Measurements from ENCODE around the gene B4GALT5. TPM values are rescaled to one million over a fixed set of nuclear protein-coding genes. Genes with fewer than 3 reads are reported as not detected.
A peak's percentile ranks its signal among the peaks of the same experiment; 100 is the strongest.

Gene B4GALT5
- total and polyA plus RNA-seq, 9 donors, result 18.4 to 45.6 (median 37.5) TPM

DNA sequence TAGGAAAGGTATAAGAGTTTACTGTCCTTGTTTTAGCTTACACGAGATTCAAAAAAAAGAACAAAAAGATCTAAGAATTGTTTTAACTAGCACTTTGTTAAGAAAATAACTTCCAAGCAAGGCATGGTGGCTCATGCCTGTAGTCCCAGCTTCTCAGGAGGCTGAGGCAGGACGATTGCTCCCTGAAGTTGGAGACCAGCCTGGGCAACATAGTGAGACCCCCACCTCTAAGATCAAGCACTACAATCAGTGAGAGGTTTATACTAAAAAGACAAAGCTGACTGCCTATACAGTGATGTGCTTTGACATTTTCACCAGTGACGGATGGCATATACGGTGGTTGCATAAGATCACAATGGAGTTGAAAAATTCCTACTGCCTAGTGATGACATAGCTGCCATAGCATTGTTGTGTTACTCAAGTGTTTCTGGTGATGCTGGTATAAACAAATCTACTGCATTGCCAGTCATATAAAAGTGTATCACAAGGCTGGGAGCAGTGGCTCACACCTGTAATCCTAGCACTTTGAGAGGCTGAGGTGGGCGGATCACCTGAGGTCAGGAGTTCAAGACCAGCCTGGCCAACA is 68.6 kb downstream of the B4GALT5 start:
- H3K27me3 ChIP-seq (ENCODE audit: control insufficient read depth, insufficient read depth, low read length), result no peaks in the 10 kb centered on the region
- H3K36me3 ChIP-seq (ENCODE audit: control insufficient read depth, insufficient read depth, low read length), result peaks cover 59% of the 10 kb centered on the region
- no peaks in the 10 kb centered on the region for H3K4me1 ChIP-seq (ENCODE audit: control insufficient read depth, insufficient read depth, low read length)
- no peak for DNase-seq
- WGBS (ENCODE audit: insufficient coverage), result no CpG with 5 or more reads among the region's 5 CpGs
- H3K9me3 ChIP-seq (replicated peaks; ENCODE audit: control insufficient read depth, low read depth, low read length), result no peaks in the 10 kb centered on the region
- H3K4me3 ChIP-seq (ENCODE audit: low read length), result no peak overlapping the region
- no peak overlapping the region for H3K27ac ChIP-seq (ENCODE audit: low read length)

- H3K27me3 ChIP-seq (ENCODE audit: control insufficient read depth, insufficient read depth, low read length), result no peaks in the 10 kb centered on the region
- H3K36me3 ChIP-seq (ENCODE audit: control insufficient read depth, insufficient read depth, low read length), result peaks cover 63% of the 10 kb centered on the region
- no peaks in the 10 kb centered on the region for H3K9me3 ChIP-seq (replicated peaks; ENCODE audit: control insufficient read depth, low read depth, low read length)
- no peak overlapping the region for H3K4me3 ChIP-seq (ENCODE audit: low read length)
- DNase-seq, result no peak
- no peak overlapping the region for H3K27ac ChIP-seq (ENCODE audit: low read length)
- no peaks in the 10 kb centered on the region for H3K4me1 ChIP-seq (ENCODE audit: control insufficient read depth, insufficient read depth, low read length)
- WGBS (ENCODE audit: insufficient coverage), result 78% methylated on average over 3 of the region's 4 CpGs
Measured at GRCh38 chr20:49642816-49643215, 70.9 kb downstream of the B4GALT5 start.

- no peak for DNase-seq
- no peaks in the 10 kb centered on the region for H3K27me3 ChIP-seq (ENCODE audit: control insufficient read depth, insufficient read depth, low read length)
- WGBS (ENCODE audit: insufficient coverage), result 60% methylated on average over 4 of the region's 10 CpGs
- H3K9me3 ChIP-seq (replicated peaks; ENCODE audit: control insufficient read depth, low read depth, low read length), result no peaks in the 10 kb centered on the region
- peaks cover under 1% of the 10 kb centered on the region for H3K4me1 ChIP-seq (ENCODE audit: control insufficient read depth, insufficient read depth, low read length)
- H3K4me3 ChIP-seq (ENCODE audit: low read length), result no peak overlapping the region
- peaks cover 64% of the 10 kb centered on the region for H3K36me3 ChIP-seq (ENCODE audit: control insufficient read depth, insufficient read depth, low read length)
- H3K27ac ChIP-seq (ENCODE audit: low read length), result no peak overlapping the region
Measured at GRCh38 chr20:49641683-49642656, 71.7 kb downstream of the B4GALT5 start.

DNA sequence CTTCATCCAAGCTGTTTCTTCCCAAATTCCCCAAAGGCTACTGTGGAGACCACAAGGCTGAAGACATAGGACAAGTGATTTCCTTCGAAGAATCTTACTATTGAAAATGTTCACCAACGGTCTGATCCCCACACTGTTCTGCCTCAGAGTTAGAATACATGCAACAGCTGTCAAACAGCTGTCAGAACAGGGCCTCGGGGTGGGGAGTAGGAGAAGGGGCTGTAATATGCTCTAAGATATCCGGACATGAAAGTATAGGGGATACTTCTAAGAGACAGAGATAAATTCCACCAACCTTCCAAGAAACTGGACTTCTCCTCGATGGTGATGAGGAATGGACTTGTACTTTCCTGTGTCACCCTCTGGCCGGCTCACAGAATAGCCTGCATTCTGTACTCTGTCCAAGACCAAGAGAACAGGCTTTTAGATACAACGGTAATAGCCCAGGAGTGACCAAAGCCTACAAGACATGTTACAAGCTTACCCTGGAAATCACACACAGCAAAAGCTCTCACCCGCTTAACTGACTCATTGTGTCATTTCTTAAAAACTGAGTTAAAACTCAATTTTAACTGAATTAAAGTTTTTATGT is 76.5 kb downstream of the B4GALT5 start:
- DNase-seq, result peak; percentile 37
- H3K4me1 ChIP-seq (ENCODE audit: control insufficient read depth, insufficient read depth, low read length), result peaks cover 23% of the 10 kb centered on the region
- H3K9me3 ChIP-seq (replicated peaks; ENCODE audit: control insufficient read depth, low read depth, low read length), result no peaks in the 10 kb centered on the region
- H3K36me3 ChIP-seq (ENCODE audit: control insufficient read depth, insufficient read depth, low read length), result peaks cover 52% of the 10 kb centered on the region
- no peak overlapping the region for H3K27ac ChIP-seq (ENCODE audit: low read length)
- no peaks in the 10 kb centered on the region for H3K27me3 ChIP-seq (ENCODE audit: control insufficient read depth, insufficient read depth, low read length)
- H3K4me3 ChIP-seq (ENCODE audit: low read length), result no peak overlapping the region
- WGBS (ENCODE audit: insufficient coverage), result 83% methylated on average over 1 of the region's 8 CpGs

DNA sequence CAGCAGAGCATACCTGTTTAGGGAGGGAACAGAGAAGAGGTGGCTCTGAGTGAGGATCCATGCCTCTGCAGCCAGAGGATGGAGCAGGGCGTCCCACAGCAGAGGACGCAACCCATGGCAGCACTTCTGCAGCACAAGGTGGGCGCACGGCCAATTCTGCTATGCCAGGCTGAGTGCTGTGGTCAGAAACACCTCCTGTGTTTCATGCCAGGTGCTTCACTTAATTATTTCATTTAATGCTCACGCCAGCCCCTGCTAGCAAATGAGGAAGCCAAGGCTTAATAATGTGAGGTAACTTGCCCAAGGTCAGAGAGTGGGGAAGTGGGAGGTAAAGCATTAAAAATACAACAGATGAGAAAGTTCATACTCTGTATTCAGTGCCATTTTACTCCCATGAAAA is 77.2 kb downstream of the B4GALT5 start:
- no peak overlapping the region for H3K27ac ChIP-seq (ENCODE audit: low read length)
- H3K9me3 ChIP-seq (replicated peaks; ENCODE audit: control insufficient read depth, low read depth, low read length), result no peaks in the 10 kb centered on the region
- DNase-seq, result no peak
- no peak overlapping the region for H3K4me3 ChIP-seq (ENCODE audit: low read length)
- H3K27me3 ChIP-seq (ENCODE audit: control insufficient read depth, insufficient read depth, low read length), result no peaks in the 10 kb centered on the region
- H3K36me3 ChIP-seq (ENCODE audit: control insufficient read depth, insufficient read depth, low read length), result peaks cover 45% of the 10 kb centered on the region
- peaks cover 28% of the 10 kb centered on the region for H3K4me1 ChIP-seq (ENCODE audit: control insufficient read depth, insufficient read depth, low read length)
- 68% methylated on average over 4 of the region's 5 CpGs for WGBS (ENCODE audit: insufficient coverage)

DNA sequence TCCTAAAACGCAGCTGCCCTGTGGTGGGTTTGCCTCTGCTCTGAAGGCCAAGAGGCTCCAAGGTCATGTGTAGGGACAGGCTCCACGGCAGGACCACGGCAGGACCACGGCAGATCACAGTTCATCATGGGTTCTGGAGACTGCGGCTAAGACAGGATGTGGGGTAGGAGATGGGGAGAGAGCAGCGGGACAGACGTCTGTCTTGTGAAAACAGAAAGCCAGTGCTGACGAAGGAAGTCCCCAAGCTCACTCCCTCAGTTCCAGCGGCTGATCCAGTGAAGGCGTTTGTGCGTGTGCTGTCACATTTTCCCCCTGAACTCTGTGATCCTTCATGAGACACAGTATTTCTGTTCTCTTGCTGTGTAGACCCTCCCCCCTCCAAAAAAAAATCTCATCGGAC is 77.8 kb downstream of the B4GALT5 start:
- H3K36me3 ChIP-seq (ENCODE audit: control insufficient read depth, insufficient read depth, low read length), result peaks cover 39% of the 10 kb centered on the region
- H3K4me1 ChIP-seq (ENCODE audit: control insufficient read depth, insufficient read depth, low read length), result peaks cover 33% of the 10 kb centered on the region
- H3K27ac ChIP-seq (ENCODE audit: low read length), result peak overlapping the region; percentile 13
- H3K4me3 ChIP-seq (ENCODE audit: low read length), result no peak overlapping the region
- DNase-seq, result no peak
- H3K27me3 ChIP-seq (ENCODE audit: control insufficient read depth, insufficient read depth, low read length), result no peaks in the 10 kb centered on the region
- 60% methylated on average over 9 of the region's 12 CpGs for WGBS (ENCODE audit: insufficient coverage)
- H3K9me3 ChIP-seq (replicated peaks; ENCODE audit: control insufficient read depth, low read depth, low read length), result no peaks in the 10 kb centered on the region

GRCh38 chr20:49635166-49635565 is 78.5 kb downstream of the B4GALT5 start:
- 16% methylated on average over 6 of the region's 16 CpGs for WGBS (ENCODE audit: insufficient coverage)
- peak overlapping the region; percentile 69 for H3K27ac ChIP-seq (ENCODE audit: low read length)
- peaks cover 34% of the 10 kb centered on the region for H3K36me3 ChIP-seq (ENCODE audit: control insufficient read depth, insufficient read depth, low read length)

GRCh38 chr20:49634116-49634515 is 79.6 kb downstream of the B4GALT5 start:
- no peaks in the 10 kb centered on the region for H3K9me3 ChIP-seq (replicated peaks; ENCODE audit: control insufficient read depth, low read depth, low read length)
- no peaks in the 10 kb centered on the region for H3K27me3 ChIP-seq (ENCODE audit: control insufficient read depth, insufficient read depth, low read length)
- 75% methylated on average over 1 of the region's 5 CpGs for WGBS (ENCODE audit: insufficient coverage)
- no peak overlapping the region for H3K27ac ChIP-seq (ENCODE audit: low read length)
- H3K4me1 ChIP-seq (ENCODE audit: control insufficient read depth, insufficient read depth, low read length), result peaks cover 37% of the 10 kb centered on the region
- H3K4me3 ChIP-seq (ENCODE audit: low read length), result no peak overlapping the region
- DNase-seq, result no peak
- H3K36me3 ChIP-seq (ENCODE audit: control insufficient read depth, insufficient read depth, low read length), result peaks cover 25% of the 10 kb centered on the region

More at GRCh38 chr20:49635166-49635565, 78.5 kb downstream of the B4GALT5 start:
- DNase-seq, result peak; percentile 75
- no peaks in the 10 kb centered on the region for H3K27me3 ChIP-seq (ENCODE audit: control insufficient read depth, insufficient read depth, low read length)
- no peaks in the 10 kb centered on the region for H3K9me3 ChIP-seq (replicated peaks; ENCODE audit: control insufficient read depth, low read depth, low read length)
- peaks cover 37% of the 10 kb centered on the region for H3K4me1 ChIP-seq (ENCODE audit: control insufficient read depth, insufficient read depth, low read length)
- H3K4me3 ChIP-seq (ENCODE audit: low read length), result no peak overlapping the region

- Histone ChIP-seq H3K27ac (ENCODE audit: low read length) (no peak overlapping the region), H3K4me1 (ENCODE audit: control insufficient read depth, insufficient read depth, low read length) (peaks cover 37% of the 10 kb centered on the region), H3K9me3 (replicated peaks; ENCODE audit: control insufficient read depth, low read depth, low read length) (no peaks in the 10 kb centered on the region), H3K27me3 (ENCODE audit: control insufficient read depth, insufficient read depth, low read length) (no peaks in the 10 kb centered on the region), H3K4me3 (ENCODE audit: low read length) (no peak overlapping the region), H3K36me3 (ENCODE audit: control insufficient read depth, insufficient read depth, low read length) (peaks cover 25% of the 10 kb centered on the region)
- 100% methylated on average over 1 of the region's 4 CpGs for WGBS (ENCODE audit: insufficient coverage)
- DNase-seq, result no peak
Measured at GRCh38 chr20:49633643-49634042, 80.0 kb downstream of the B4GALT5 start.

GRCh38 chr20:49633023-49633422 is 80.7 kb downstream of the B4GALT5 start:
- H3K27ac ChIP-seq (ENCODE audit: low read length), result no peak overlapping the region
- peaks cover 25% of the 10 kb centered on the region for H3K36me3 ChIP-seq (ENCODE audit: control insufficient read depth, insufficient read depth, low read length)
- DNase-seq, result no peak
- 22% methylated on average over 1 of the region's 5 CpGs for WGBS (ENCODE audit: insufficient coverage)
- H3K4me1 ChIP-seq (ENCODE audit: control insufficient read depth, insufficient read depth, low read length), result peaks cover 37% of the 10 kb centered on the region
- no peaks in the 10 kb centered on the region for H3K27me3 ChIP-seq (ENCODE audit: control insufficient read depth, insufficient read depth, low read length)
- peaks cover 2% of the 10 kb centered on the region for H3K9me3 ChIP-seq (replicated peaks; ENCODE audit: control insufficient read depth, low read depth, low read length)
- H3K4me3 ChIP-seq (ENCODE audit: low read length), result no peak overlapping the region

Data from muscle of leg (tissue), 11 donors.